HEK293 (cell line): ENCODE measurements around the gene SLC2A4.

Experiments used
- BCL11B ChIP-seq: fragments of 450-650 bp; formaldehyde crosslinking; IDR thresholded peaks from 2 replicates; pipeline ENCODE4 v1.5.1; 2016; ENCODE audit warnings: low read depth, missing biosample characterization, missing genetic modification characterization
- CTCF ChIP-seq: fragments of 450-650 bp; formaldehyde crosslinking; IDR thresholded peaks from 2 replicates; pipeline ENCODE4 v1.5.1; 2016; ENCODE audit warnings: missing biosample characterization, missing genetic modification characterization
- ELK4 ChIP-seq: IDR thresholded peaks from 2 replicates; pipeline ENCODE4 v1.6.1; 2011; ENCODE audit warnings: mild to moderate bottlenecking, low read depth, low read length, borderline replicate concordance
- HOXC10 ChIP-seq: sonication (generic); formaldehyde crosslinking; IDR thresholded peaks from 2 replicates; pipeline ENCODE4 v1.8.1; 2023; ENCODE audit warnings: mild to moderate bottlenecking, missing genetic modification reagents
- KLF17 ChIP-seq: fragments of 450-650 bp; formaldehyde crosslinking; IDR thresholded peaks from 2 replicates; pipeline ENCODE4 v1.5.1; 2016; ENCODE audit warnings: missing biosample characterization, missing genetic modification characterization
- KLF8 ChIP-seq: fragments of 450-650 bp; formaldehyde crosslinking; IDR thresholded peaks from 2 replicates; pipeline ENCODE4 v1.5.1; 2016; ENCODE audit warnings: missing biosample characterization, missing genetic modification characterization
- PRDM10 ChIP-seq: fragments of 450-650 bp; formaldehyde crosslinking; IDR thresholded peaks from 2 replicates; pipeline ENCODE4 v1.5.1; 2016; ENCODE audit warnings: missing biosample characterization, missing genetic modification characterization
- REST ChIP-seq: fragments of 450-650 bp; formaldehyde crosslinking; IDR thresholded peaks from 2 replicates; pipeline ENCODE4 v1.5.1; 2016; ENCODE audit warnings: missing biosample characterization, missing genetic modification characterization
- SP3 ChIP-seq: fragments of 450-650 bp; formaldehyde crosslinking; IDR thresholded peaks from 2 replicates; pipeline ENCODE4 v1.5.1; 2016; ENCODE audit warnings: missing biosample characterization, missing genetic modification characterization
- ZBTB17 ChIP-seq: fragments of 450-650 bp; formaldehyde crosslinking; IDR thresholded peaks from 2 replicates; pipeline ENCODE4 v1.5.1; 2016; ENCODE audit warnings: missing biosample characterization, missing genetic modification characterization
- ZBTB7A ChIP-seq: fragments of 450-650 bp; formaldehyde crosslinking; IDR thresholded peaks from 2 replicates; pipeline ENCODE4 v1.5.1; 2016; ENCODE audit warnings: low read depth, missing biosample characterization, missing genetic modification characterization
- ZBTB8A ChIP-seq: fragments of 450-650 bp; formaldehyde crosslinking; IDR thresholded peaks from 2 replicates; pipeline ENCODE4 v1.5.1; 2016; ENCODE audit warnings: missing biosample characterization, missing genetic modification characterization
- ZFP69B ChIP-seq: fragments of 450-650 bp; formaldehyde crosslinking; IDR thresholded peaks from 2 replicates; pipeline ENCODE4 v1.5.1; 2016; ENCODE audit warnings: missing biosample characterization, missing genetic modification characterization
- ZNF121 ChIP-seq: fragments of 450-650 bp; formaldehyde crosslinking; IDR thresholded peaks from 2 replicates; pipeline ENCODE4 v1.5.1; 2016; ENCODE audit warnings: missing biosample characterization, missing genetic modification characterization
- ZNF2 ChIP-seq: fragments of 450-650 bp; formaldehyde crosslinking; IDR thresholded peaks from 2 replicates; pipeline ENCODE4 v1.5.1; 2016; ENCODE audit warnings: missing biosample characterization, missing genetic modification characterization
- ZNF266 ChIP-seq: fragments of 450-650 bp; formaldehyde crosslinking; IDR thresholded peaks from 2 replicates; pipeline ENCODE4 v1.5.1; 2016; ENCODE audit warnings: missing biosample characterization, missing genetic modification characterization, low read depth
- ZNF335 ChIP-seq: fragments of 450-650 bp; formaldehyde crosslinking; conservative IDR thresholded peaks from 2 replicates; pipeline ENCODE4 v1.5.1; 2016; ENCODE audit warnings: missing biosample characterization, missing genetic modification characterization
- ZNF501 ChIP-seq: fragments of 450-650 bp; formaldehyde crosslinking; IDR thresholded peaks from 2 replicates; pipeline ENCODE4 v1.5.1; 2016; ENCODE audit warnings: missing biosample characterization, missing genetic modification characterization
- ZNF518A ChIP-seq: fragments of 450-650 bp; formaldehyde crosslinking; conservative IDR thresholded peaks from 2 replicates; pipeline ENCODE4 v1.5.1; 2016; ENCODE audit warnings: low read depth, missing biosample characterization, missing genetic modification characterization
- ZNF548 ChIP-seq: fragments of 450-650 bp; formaldehyde crosslinking; IDR thresholded peaks from 2 replicates; pipeline ENCODE4 v1.5.1; 2016; ENCODE audit warnings: missing biosample characterization, missing genetic modification characterization
- ZNF610 ChIP-seq: fragments of 450-650 bp; formaldehyde crosslinking; IDR thresholded peaks from 2 replicates; pipeline ENCODE4 v1.5.1; 2016; ENCODE audit warnings: missing biosample characterization, missing genetic modification characterization, borderline replicate concordance
- ZNF654 ChIP-seq: fragments of 450-650 bp; formaldehyde crosslinking; IDR thresholded peaks from 2 replicates; pipeline ENCODE4 v1.5.1; 2016; ENCODE audit warnings: low read depth, missing biosample characterization, missing genetic modification characterization
- ZNF837 ChIP-seq: fragments of 450-650 bp; formaldehyde crosslinking; IDR thresholded peaks from 2 replicates; pipeline ENCODE4 v1.5.1; 2016; ENCODE audit warnings: missing biosample characterization, missing genetic modification characterization

SLC2A4 gene

GRCh38 chr17:7280519-7281073 is 922 bp upstream of the SLC2A4 start (continued):
- peak; percentile 83 for TF ChIP-seq ZNF654 (tag by site-specific recombination)
- no peak for TF ChIP-seq ZNF121
- TF ChIP-seq REST (tag by site-specific recombination): 0 out of 2 replicates have a peak, but pooled peaks have one; percentile 23
- TF ChIP-seq ZNF518A: no peak
- peak; percentile 90 for TF ChIP-seq ZBTB17 (tag by site-specific recombination)
- no peak for TF ChIP-seq ZNF837 (tag by site-specific recombination)
- peak; percentile 56; the same call in 1 of the 2 replicates for TF ChIP-seq KLF17 (tag by site-specific recombination)
- peak; percentile 9; the same call in 1 of the 2 replicates for TF ChIP-seq HOXC10 (CRISPR knock-in tag)
- peak; percentile 99 for TF ChIP-seq CTCF (tag by site-specific recombination)
- 0 out of 2 replicates have a peak, but pooled peaks have one; percentile 17 for TF ChIP-seq ZBTB7A (tag by site-specific recombination)
- TF ChIP-seq ZNF548 (tag by site-specific recombination): peak; percentile 56; the same call in 1 of the 2 replicates
- no peak for TF ChIP-seq ZFP69B (tag by site-specific recombination)
- TF ChIP-seq ZBTB8A (tag by site-specific recombination): peak; percentile 41; the same call in 1 of the 2 replicates
- peak; percentile 21; the same call in 1 of the 2 replicates for TF ChIP-seq KLF8 (tag by site-specific recombination)
- TF ChIP-seq ZNF266 (tag by site-specific recombination): no peak
- TF ChIP-seq PRDM10 (tag by site-specific recombination): peak; percentile 86
- peak; percentile 8; the same call in 1 of the 2 replicates for TF ChIP-seq SP3
- 0 out of 2 replicates have a peak, but pooled peaks have one; percentile 15 for TF ChIP-seq ZNF610 (tag by site-specific recombination)
- no peak for TF ChIP-seq ELK4
- peak; percentile 94 for TF ChIP-seq ZNF335 (tag by site-specific recombination)
- TF ChIP-seq ZNF501: 0 out of 2 replicates have a peak, but pooled peaks have one; percentile 53
- TF ChIP-seq BCL11B: peak; percentile 85
- 0 out of 2 replicates have a peak, but pooled peaks have one; percentile 45 for TF ChIP-seq ZNF2 (tag by site-specific recombination)
